Gastrocnemius medialis (tissue), 4 donors: ENCODE results near the gene SYNJ2. TPM values are rescaled to one million over a fixed set of nuclear protein-coding genes. Genes with fewer than 3 reads are reported as not detected.

Source experiments
- ATAC-seq, 2 donors: fragments of 150-250 bp; one replicate each; pipeline ENCODE4 v1.9.1; 2016
- DNase-seq, 2 donors: peaks; one replicate each; pipeline ENCODE4 v3.0.0-alpha.2; 2019
- H3K27ac ChIP-seq, 4 donors: fragments of 200-600 bp; sonication (generic); 1 replicate in 1 of 4; 2 replicates in 3 of 4; pipeline ENCODE4 v1.5.1; 2016 to 2018; ENCODE audit warnings: mild to moderate bottlenecking in 2 of 4, moderate library complexity in 1 of 4
- H3K27me3 ChIP-seq, 3 donors: fragments of 200-600 bp; sonication (generic) in 2 of 3; 1 replicate in 1 of 3; 2 replicates in 2 of 3; pipeline versions ENCODE4 v1.5.1 to v1.6.0; 2016 to 2019; ENCODE audit warnings: mild to moderate bottlenecking in 1 of 3, moderate library complexity in 1 of 3
- H3K36me3 ChIP-seq, 2 donors: fragments of 200-600 bp; sonication (generic) in 1 of 2; one replicate each; pipeline ENCODE4 v1.5.1; 2017 to 2018
- H3K4me1 ChIP-seq, 2 donors: fragments of 200-600 bp; sonication (generic) in 1 of 2; one replicate each; pipeline ENCODE4 v1.5.1; 2016 to 2017; ENCODE audit warnings: mild to moderate bottlenecking in 2 of 2
- H3K4me3 ChIP-seq, 4 donors: fragments of 200-600 bp; sonication (generic) in 3 of 4; 1 replicate in 1 of 4; 2 replicates in 3 of 4; pipeline ENCODE4 v1.5.1; 2016 to 2019; ENCODE audit warnings: mild to moderate bottlenecking in 2 of 4
- H3K9me3 ChIP-seq, 3 donors: fragments of 200-600 bp; sonication (generic) in 2 of 3; 1 replicate in 1 of 3; 2 replicates in 2 of 3; pipeline ENCODE4 v1.5.1; 2016 to 2019
- CTCF ChIP-seq, 5 experiments: fragments of 450-650 bp in 3 of 5; fragments of 200-600 bp in 2 of 5; sonication (generic) in 2 of 5; IDR thresholded peaks in 4 of 5; conservative IDR thresholded peaks in 1 of 5; 1 replicate in 4 of 5; 2 replicates in 1 of 5; pipeline ENCODE4 v1.5.1; 2016 to 2019; ENCODE audit warnings: antibody characterized with exemption in 5 of 5, mild to moderate bottlenecking in 3 of 5, moderate library complexity in 3 of 5
- POLR2A ChIP-seq, 2 donors: fragments of 450-650 bp; IDR thresholded peaks; one replicate each; pipeline ENCODE4 v1.6.1; 2017; ENCODE audit warnings: antibody characterized with exemption in 2 of 2, mild to moderate bottlenecking in 2 of 2, moderate library complexity in 2 of 2
- in situ Hi-C, 4 donors: fragments of 200-750 bp; cut with MboI; loops; one replicate each; pipeline versions ENCODE4 v1.15.0 to v1.8.0; 2017; ENCODE audit warnings: low sequenced_read_pairs in 4 of 4
- intact Hi-C: fragments of 100-400 bp; cut with DNase I; formaldehyde crosslinking; loops from one replicate; pipeline ENCODE4 v1.15.1; 2023; ENCODE audit warnings: low total_unique reads
- total RNA-seq, 4 donors: library from RNA; depleted of rRNA; stranded (reverse); fragments of >200 nt; gene quantifications; one replicate each; pipeline versions ENCODE4 v1.1.0 to v1.2.3, GENCODE V29; 2016

The SYNJ2 gene
- total RNA-seq, 4 donors from 2014 or later, result 3.9 to 17.0 (median 7.0) TPM

GRCh38 chr6:158021814-158022748 lies 40.4 kb downstream of the SYNJ2 start:
- no peak overlapping the region for H3K27ac ChIP-seq
- H3K27me3 ChIP-seq, result no peaks in the 10 kb centered on the region
- H3K4me3 ChIP-seq, result no peak overlapping the region
- ATAC-seq (no peak), DNase-seq (no peak)
- H3K4me1 ChIP-seq, result peaks cover 8% of the 10 kb centered on the region in 2 donors
- TF ChIP-seq POLR2A (IDR thresholded peaks at IDR 0.05) (no peak), CTCF (IDR thresholded peaks at IDR 0.05 in 4 of 5, conservative IDR thresholded peaks at IDR 0.05 in 1 of 5) (no peak)
- no peaks in the 10 kb centered on the region for H3K36me3 ChIP-seq
- H3K9me3 ChIP-seq, result no peaks in the 10 kb centered on the region
- intact Hi-C loops (no loop called here), in situ Hi-C loops (no loop called here)

- intact Hi-C loops, result no loop called here
- Histone ChIP-seq H3K4me3 (no peak overlapping the region), H3K36me3 (no peaks in the 10 kb centered on the region), H3K4me1 (peaks cover 8 to 11% of the 10 kb centered on the region in 2 donors), H3K9me3 (no peaks in the 10 kb centered on the region), H3K27ac (no peak overlapping the region), H3K27me3 (no peaks in the 10 kb centered on the region)
- ATAC-seq (no peak), DNase-seq (no peak)
- in situ Hi-C loops, result no loop called here
- TF ChIP-seq POLR2A (IDR thresholded peaks at IDR 0.05), result no peak
- TF ChIP-seq CTCF (IDR thresholded peaks at IDR 0.05 in 4 of 5, conservative IDR thresholded peaks at IDR 0.05 in 1 of 5), result no peak
Measured at GRCh38 chr6:158022749-158023596, 41.3 kb downstream of the SYNJ2 start.

GRCh38 chr6:158023597-158023939 lies 41.9 kb downstream of the SYNJ2 start:
- no peak for ATAC-seq
- intact Hi-C loops, result no loop called here
- H3K4me1 ChIP-seq, result peaks cover 8 to 11% of the 10 kb centered on the region in 2 donors

More at GRCh38 chr6:158023597-158023939, 41.9 kb downstream of the SYNJ2 start:
- Histone ChIP-seq H3K9me3 (no peaks in the 10 kb centered on the region), H3K27me3 (no peaks in the 10 kb centered on the region), H3K36me3 (no peaks in the 10 kb centered on the region), H3K27ac (no peak overlapping the region), H3K4me3 (no peak overlapping the region)
- in situ Hi-C loops, result no loop called here
- no peak for TF ChIP-seq POLR2A (IDR thresholded peaks at IDR 0.05)
- TF ChIP-seq CTCF (IDR thresholded peaks at IDR 0.05 in 4 of 5, conservative IDR thresholded peaks at IDR 0.05 in 1 of 5), result no peak
- no peak for DNase-seq
